Progenitor cell of endocrine pancreas (in vitro differentiated cells): ENCODE results near the gene SYT2. TPM values are rescaled to one million over a fixed set of nuclear protein-coding genes. Genes with fewer than 3 reads are reported as not detected.
"Not testable (repeated sequence)": the region's sequence is repeated elsewhere in the genome, so short reads cannot be mapped to it uniquely, and the experiment has no call there.

Experiments
- DNase-seq: peaks from one replicate; pipeline ENCODE4 v3.0.0; 2021; ENCODE audit warnings: low spot score; ENCODE audit not compliant: unreplicated experiment
- H3K27ac Mint-ChIP-seq: 2 replicates; pipeline ENCODE4 v1.8.0; 2021; ENCODE audit warnings: mild to moderate bottlenecking, moderate library complexity, mixed read lengths
- H3K27me3 Mint-ChIP-seq: 2 replicates; pipeline ENCODE4 v1.8.0; 2021; ENCODE audit warnings: mixed read lengths
- H3K36me3 Mint-ChIP-seq: 2 replicates; pipeline ENCODE4 v1.8.0; 2022; ENCODE audit warnings: mixed read lengths; ENCODE audit not compliant: insufficient read depth
- H3K4me1 Mint-ChIP-seq: 2 replicates; pipeline ENCODE4 v1.8.0; 2021; ENCODE audit warnings: low read depth, mixed read lengths
- H3K4me3 Mint-ChIP-seq: 2 replicates; pipeline ENCODE4 v1.8.0; 2021; ENCODE audit warnings: low read depth, mild to moderate bottlenecking, moderate library complexity, mixed read lengths
- H3K9me3 Mint-ChIP-seq: 2 replicates; pipeline ENCODE4 v1.8.0; 2021; ENCODE audit warnings: low read depth, mixed read lengths
- total RNA-seq: library from RNA; stranded (reverse); gene quantifications from 2 replicates; pipeline ENCODE4 v1.2.1, GENCODE V29; 2021
- TF ChIP-seq, protein P1 (sequence below): fragments of 200-600 bp; sonication (generic); IDR thresholded peaks from one replicate; pipeline ENCODE4 v1.5.0; 2021; ENCODE audit warnings: antibody characterized with exemption, mild to moderate bottlenecking; ENCODE audit not compliant: unreplicated experiment

SYT2 gene
- total RNA-seq, 1 donor from 2014 or later: 1.8 TPM

- Mint-ChIP-seq H3K4me1 (peaks cover 31% of the 10 kb centered on the region), H3K27me3 (no peaks in the 10 kb centered on the region), H3K4me3 (no peak overlapping the region), H3K36me3 (peaks cover 11% of the 10 kb centered on the region), H3K9me3 (no peaks in the 10 kb centered on the region), H3K27ac (peak overlapping the region; percentile 96)
- no peak for DNase-seq
- TF ChIP-seq, protein P1, sequence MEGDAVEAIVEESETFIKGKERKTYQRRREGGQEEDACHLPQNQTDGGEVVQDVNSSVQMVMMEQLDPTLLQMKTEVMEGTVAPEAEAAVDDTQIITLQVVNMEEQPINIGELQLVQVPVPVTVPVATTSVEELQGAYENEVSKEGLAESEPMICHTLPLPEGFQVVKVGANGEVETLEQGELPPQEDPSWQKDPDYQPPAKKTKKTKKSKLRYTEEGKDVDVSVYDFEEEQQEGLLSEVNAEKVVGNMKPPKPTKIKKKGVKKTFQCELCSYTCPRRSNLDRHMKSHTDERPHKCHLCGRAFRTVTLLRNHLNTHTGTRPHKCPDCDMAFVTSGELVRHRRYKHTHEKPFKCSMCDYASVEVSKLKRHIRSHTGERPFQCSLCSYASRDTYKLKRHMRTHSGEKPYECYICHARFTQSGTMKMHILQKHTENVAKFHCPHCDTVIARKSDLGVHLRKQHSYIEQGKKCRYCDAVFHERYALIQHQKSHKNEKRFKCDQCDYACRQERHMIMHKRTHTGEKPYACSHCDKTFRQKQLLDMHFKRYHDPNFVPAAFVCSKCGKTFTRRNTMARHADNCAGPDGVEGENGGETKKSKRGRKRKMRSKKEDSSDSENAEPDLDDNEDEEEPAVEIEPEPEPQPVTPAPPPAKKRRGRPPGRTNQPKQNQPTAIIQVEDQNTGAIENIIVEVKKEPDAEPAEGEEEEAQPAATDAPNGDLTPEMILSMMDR: no peak
Observed at GRCh38 chr1:202586018-202586821, 124.0 kb downstream of the SYT2 start.

- Mint-ChIP-seq H3K36me3 (peaks cover 17% of the 10 kb centered on the region), H3K9me3 (no peaks in the 10 kb centered on the region), H3K27me3 (no peaks in the 10 kb centered on the region), H3K27ac (no peak overlapping the region), H3K4me1 (peaks cover 31% of the 10 kb centered on the region), H3K4me3 (no peak overlapping the region)
- no peak for DNase-seq
- TF ChIP-seq, protein P1: no peak
Observed at GRCh38 chr1:202585590-202585933, 124.7 kb downstream of the SYT2 start.

GRCh38 chr1:202584707-202585589 lies 125.3 kb downstream of the SYT2 start:
- no peaks in the 10 kb centered on the region for H3K27me3 Mint-ChIP-seq
- H3K9me3 Mint-ChIP-seq: no peaks in the 10 kb centered on the region
- no peak for DNase-seq
- H3K4me1 Mint-ChIP-seq: peaks cover 31% of the 10 kb centered on the region
- H3K27ac Mint-ChIP-seq: peak overlapping the region; percentile 91
- H3K4me3 Mint-ChIP-seq: no peak overlapping the region
- TF ChIP-seq, protein P1: no peak
- H3K36me3 Mint-ChIP-seq: peaks cover 17% of the 10 kb centered on the region

DNA sequence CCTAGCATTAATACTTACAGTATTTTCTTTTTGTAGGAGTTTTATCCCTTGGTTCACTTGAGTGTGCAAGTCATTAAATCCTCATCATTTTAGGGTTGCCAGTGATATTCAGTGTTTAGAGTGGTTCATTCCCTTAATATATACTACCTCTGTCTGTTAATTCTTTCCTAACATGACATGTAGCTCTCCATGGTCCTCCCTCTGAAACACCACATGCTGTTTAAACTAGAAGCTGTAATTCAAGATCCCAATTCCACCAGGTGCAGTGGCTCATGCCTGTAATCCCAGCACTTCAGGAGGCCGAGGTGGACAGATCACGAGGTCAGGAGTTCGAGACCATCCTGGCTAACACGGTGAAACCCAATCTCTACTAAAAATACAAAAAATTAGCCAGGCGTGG lies 127.9 kb downstream of the SYT2 start:
- H3K4me1 Mint-ChIP-seq: peaks cover 37% of the 10 kb centered on the region
- H3K27me3 Mint-ChIP-seq, DNase-seq, H3K4me3 Mint-ChIP-seq, H3K9me3 Mint-ChIP-seq, H3K27ac Mint-ChIP-seq: not testable (repeated sequence)
- peaks cover 17% of the 10 kb centered on the region for H3K36me3 Mint-ChIP-seq

- H3K4me3 Mint-ChIP-seq: no peak overlapping the region
- no peak for DNase-seq
- H3K36me3 Mint-ChIP-seq: peaks cover 17% of the 10 kb centered on the region
- TF ChIP-seq, protein P1: no peak
- H3K9me3 Mint-ChIP-seq: no peaks in the 10 kb centered on the region
- no peaks in the 10 kb centered on the region for H3K27me3 Mint-ChIP-seq
- H3K27ac Mint-ChIP-seq: no peak overlapping the region
- peaks cover 25% of the 10 kb centered on the region for H3K4me1 Mint-ChIP-seq
Observed at GRCh38 chr1:202580619-202581018, 129.6 kb downstream of the SYT2 start.
